ENCODE measurements around the gene UMPS.

The UMPS gene

GRCh38 chr3:124691599-124691998, 38.7 kb upstream of the UMPS start:
- Histone ChIP-seq H3K27me3 (ENCODE audit: control insufficient read depth in 3 of 3, insufficient read depth in 3 of 3, low read depth in 1 of 3, low read length in 3 of 3) (no peaks in the 10 kb centered on the region), H3K79me1 (ENCODE audit: low read depth, low read length) (no peaks in the 10 kb centered on the region), H3K4ac (ENCODE audit: low read length) (no peak overlapping the region), H4K8ac (ENCODE audit: low read depth, low read length) (no peak overlapping the region), H2AK5ac (ENCODE audit: low read depth, low read length) (no peak overlapping the region), H3K4me3 (ENCODE audit: low read length in 2 of 2) (no peak overlapping the region), H4K91ac (ENCODE audit: low read depth, low read length, poor library complexity) (no peak overlapping the region), H3K9me3 (replicated peaks in 1 of 2; ENCODE audit: control insufficient read depth in 2 of 2, insufficient read depth in 1 of 2, low read depth in 1 of 2, low read length in 2 of 2) (no peaks in the 10 kb centered on the region), H3K36me3 (replicated peaks in 1 of 2; ENCODE audit: control insufficient read depth in 2 of 2, insufficient read depth in 2 of 2, low read length in 2 of 2) (no peaks in the 10 kb centered on the region), H3K18ac (ENCODE audit: low read length) (no peak overlapping the region), H3K9ac (ENCODE audit: low read depth, low read length, poor library complexity) (no peak overlapping the region), H2BK15ac (ENCODE audit: low read length) (no peak overlapping the region), H2BK12ac (ENCODE audit: low read length) (no peak overlapping the region), H3K4me1 (ENCODE audit: control insufficient read depth in 2 of 2, insufficient read depth in 1 of 2, low read depth in 1 of 2, low read length in 2 of 2) (no peaks in the 10 kb centered on the region), H3K4me2 (ENCODE audit: insufficient read depth, low read length, poor library complexity, severe bottlenecking) (no peak overlapping the region), H2BK5ac (ENCODE audit: low read length) (no peak overlapping the region), H2BK120ac (ENCODE audit: low read depth, low read length) (no peak overlapping the region), H2AFZ (ENCODE audit: low read length) (no peak overlapping the region), H3K14ac (ENCODE audit: low read length) (no peak overlapping the region), H3K23ac (ENCODE audit: low read depth, low read length, poor library complexity) (no peak overlapping the region), H3K27ac (replicated peaks; ENCODE audit: low read length) (no peak overlapping the region)
- WGBS, 2 donors (ENCODE audit: extremely low coverage in 2 of 2, insufficient read length in 2 of 2, insufficient replicate concordance in 1 of 2) = no CpG with 5 or more reads among the region's 3 CpGs
- DNase-seq (ENCODE audit: low spot score) = no peak

GRCh38 chr3:124694486-124694885, 35.8 kb upstream of the UMPS start:
- H4K8ac ChIP-seq (ENCODE audit: low read depth, low read length) = no peak overlapping the region
- DNase-seq (ENCODE audit: low spot score) = no peak
- H4K91ac ChIP-seq (ENCODE audit: low read depth, low read length, poor library complexity) = no peak overlapping the region
- no peak overlapping the region for H2BK15ac ChIP-seq (ENCODE audit: low read length)
- H3K36me3 ChIP-seq (replicated peaks in 1 of 2; ENCODE audit: control insufficient read depth in 2 of 2, insufficient read depth in 2 of 2, low read length in 2 of 2) = no peaks in the 10 kb centered on the region
- no peak overlapping the region for H3K4me3 ChIP-seq (ENCODE audit: low read length in 2 of 2)
- H3K18ac ChIP-seq (ENCODE audit: low read length) = no peak overlapping the region
- no peak overlapping the region for H3K14ac ChIP-seq (ENCODE audit: low read length)
- H3K23ac ChIP-seq (ENCODE audit: low read depth, low read length, poor library complexity) = no peak overlapping the region
- no peaks in the 10 kb centered on the region for H3K79me1 ChIP-seq (ENCODE audit: low read depth, low read length)
- H3K27me3 ChIP-seq (ENCODE audit: control insufficient read depth in 3 of 3, insufficient read depth in 3 of 3, low read depth in 1 of 3, low read length in 3 of 3) = no peaks in the 10 kb centered on the region
- no peak overlapping the region for H3K27ac ChIP-seq (replicated peaks; ENCODE audit: low read length)
- H2AK5ac ChIP-seq (ENCODE audit: low read depth, low read length) = no peak overlapping the region
- no peak overlapping the region for H2BK120ac ChIP-seq (ENCODE audit: low read depth, low read length)
- no peaks in the 10 kb centered on the region for H3K9me3 ChIP-seq (replicated peaks in 1 of 2; ENCODE audit: control insufficient read depth in 2 of 2, insufficient read depth in 1 of 2, low read depth in 1 of 2, low read length in 2 of 2)
- peaks cover 0 to 7% of the 10 kb centered on the region in 2 donors for H3K4me1 ChIP-seq (ENCODE audit: control insufficient read depth in 2 of 2, insufficient read depth in 1 of 2, low read depth in 1 of 2, low read length in 2 of 2)
- no peak overlapping the region for H3K4me2 ChIP-seq (ENCODE audit: insufficient read depth, low read length, poor library complexity, severe bottlenecking)
- H3K4ac ChIP-seq (ENCODE audit: low read length) = no peak overlapping the region
- WGBS, 2 donors (ENCODE audit: extremely low coverage in 2 of 2, insufficient read length in 2 of 2, insufficient replicate concordance in 1 of 2) = no CpG with 5 or more reads among the region's 5 CpGs
- no peak overlapping the region for H2BK5ac ChIP-seq (ENCODE audit: low read length)
- H2BK12ac ChIP-seq (ENCODE audit: low read length) = no peak overlapping the region
- H3K9ac ChIP-seq (ENCODE audit: low read depth, low read length, poor library complexity) = no peak overlapping the region
- H2AFZ ChIP-seq (ENCODE audit: low read length) = no peak overlapping the region

GRCh38 chr3:124695369-124695768, 34.9 kb upstream of the UMPS start:
- Histone ChIP-seq H3K27me3 (ENCODE audit: control insufficient read depth in 3 of 3, insufficient read depth in 3 of 3, low read depth in 1 of 3, low read length in 3 of 3) (no peaks in the 10 kb centered on the region), H3K4me3 (ENCODE audit: low read length in 2 of 2) (no peak overlapping the region), H3K18ac (ENCODE audit: low read length) (no peak overlapping the region), H3K27ac (replicated peaks; ENCODE audit: low read length) (no peak overlapping the region), H2BK15ac (ENCODE audit: low read length) (no peak overlapping the region), H2BK12ac (ENCODE audit: low read length) (no peak overlapping the region), H3K14ac (ENCODE audit: low read length) (no peak overlapping the region), H2AK5ac (ENCODE audit: low read depth, low read length) (no peak overlapping the region), H2AFZ (ENCODE audit: low read length) (no peak overlapping the region), H3K4ac (ENCODE audit: low read length) (no peak overlapping the region), H3K23ac (ENCODE audit: low read depth, low read length, poor library complexity) (no peak overlapping the region), H3K9me3 (replicated peaks in 1 of 2; ENCODE audit: control insufficient read depth in 2 of 2, insufficient read depth in 1 of 2, low read depth in 1 of 2, low read length in 2 of 2) (no peaks in the 10 kb centered on the region), H3K4me2 (ENCODE audit: insufficient read depth, low read length, poor library complexity, severe bottlenecking) (no peak overlapping the region), H3K9ac (ENCODE audit: low read depth, low read length, poor library complexity) (no peak overlapping the region), H2BK5ac (ENCODE audit: low read length) (no peak overlapping the region), H4K91ac (ENCODE audit: low read depth, low read length, poor library complexity) (no peak overlapping the region), H2BK120ac (ENCODE audit: low read depth, low read length) (no peak overlapping the region), H3K79me1 (ENCODE audit: low read depth, low read length) (no peaks in the 10 kb centered on the region), H4K8ac (ENCODE audit: low read depth, low read length) (no peak overlapping the region), H3K36me3 (replicated peaks in 1 of 2; ENCODE audit: control insufficient read depth in 2 of 2, insufficient read depth in 2 of 2, low read length in 2 of 2) (no peaks in the 10 kb centered on the region), H3K4me1 (ENCODE audit: control insufficient read depth in 2 of 2, insufficient read depth in 1 of 2, low read depth in 1 of 2, low read length in 2 of 2) (peaks cover 0 to 13% of the 10 kb centered on the region in 2 donors)
- DNase-seq (ENCODE audit: low spot score) = no peak
- WGBS, 2 donors (ENCODE audit: extremely low coverage in 2 of 2, insufficient read length in 2 of 2, insufficient replicate concordance in 1 of 2) = no CpG with 5 or more reads among the region's 3 CpGs

GRCh38 chr3:124696006-124696405, 34.2 kb upstream of the UMPS start:
- no peak overlapping the region for H3K27ac ChIP-seq (replicated peaks; ENCODE audit: low read length)

More at GRCh38 chr3:124696006-124696405, 34.2 kb upstream of the UMPS start:
- Histone ChIP-seq H3K14ac (ENCODE audit: low read length) (no peak overlapping the region), H3K4me3 (ENCODE audit: low read length in 2 of 2) (no peak overlapping the region), H2BK120ac (ENCODE audit: low read depth, low read length) (no peak overlapping the region), H2AFZ (ENCODE audit: low read length) (no peak overlapping the region), H4K91ac (ENCODE audit: low read depth, low read length, poor library complexity) (no peak overlapping the region), H2BK12ac (ENCODE audit: low read length) (no peak overlapping the region), H3K18ac (ENCODE audit: low read length) (no peak overlapping the region), H2BK5ac (ENCODE audit: low read length) (no peak overlapping the region), H3K23ac (ENCODE audit: low read depth, low read length, poor library complexity) (no peak overlapping the region), H3K4me1 (ENCODE audit: control insufficient read depth in 2 of 2, insufficient read depth in 1 of 2, low read depth in 1 of 2, low read length in 2 of 2) (peaks cover 4 to 16% of the 10 kb centered on the region in 2 donors), H3K4ac (ENCODE audit: low read length) (no peak overlapping the region), H2BK15ac (ENCODE audit: low read length) (no peak overlapping the region), H3K4me2 (ENCODE audit: insufficient read depth, low read length, poor library complexity, severe bottlenecking) (no peak overlapping the region), H3K36me3 (replicated peaks in 1 of 2; ENCODE audit: control insufficient read depth in 2 of 2, insufficient read depth in 2 of 2, low read length in 2 of 2) (no peaks in the 10 kb centered on the region), H3K27me3 (ENCODE audit: control insufficient read depth in 3 of 3, insufficient read depth in 3 of 3, low read depth in 1 of 3, low read length in 3 of 3) (no peaks in the 10 kb centered on the region), H4K8ac (ENCODE audit: low read depth, low read length) (no peak overlapping the region), H3K79me1 (ENCODE audit: low read depth, low read length) (no peaks in the 10 kb centered on the region), H2AK5ac (ENCODE audit: low read depth, low read length) (no peak overlapping the region), H3K9me3 (replicated peaks in 1 of 2; ENCODE audit: control insufficient read depth in 2 of 2, insufficient read depth in 1 of 2, low read depth in 1 of 2, low read length in 2 of 2) (no peaks in the 10 kb centered on the region), H3K9ac (ENCODE audit: low read depth, low read length, poor library complexity) (no peak overlapping the region)
- no peak for DNase-seq (ENCODE audit: low spot score)
- WGBS, 2 donors (ENCODE audit: extremely low coverage in 2 of 2, insufficient read length in 2 of 2, insufficient replicate concordance in 1 of 2) = no CpG with 5 or more reads among the region's 4 CpGs

All from neuronal stem cell (in vitro differentiated cells).